ENCODE data around the gene SETD9. TPM values are rescaled to one million over a fixed set of nuclear protein-coding genes. Genes with fewer than 3 reads are reported as not detected.

The SETD9 gene
- polyA plus RNA-seq, 4 donors, result 2.8 to 23.2 (median 13.4) TPM

DNA sequence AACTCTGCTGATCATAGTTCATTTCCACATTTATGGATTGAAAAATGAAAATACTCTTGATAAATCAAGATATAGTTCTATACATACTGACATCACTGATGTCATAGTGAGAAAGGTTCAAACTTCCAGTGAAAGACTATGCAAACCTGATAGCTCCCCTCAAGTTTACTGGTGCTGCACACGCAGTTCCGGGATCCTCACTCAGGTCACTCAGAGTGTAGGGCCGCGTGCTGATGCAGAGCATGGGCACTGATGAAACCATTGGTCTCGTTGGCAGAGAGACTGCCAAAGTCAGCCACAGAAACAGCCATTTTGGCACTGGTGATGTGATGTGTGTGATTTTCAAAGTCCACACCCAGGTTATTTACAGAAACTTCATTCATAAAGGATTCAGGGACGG, 13.5 kb downstream of the SETD9 start:
- no peak for DNase-seq (ENCODE audit: low read depth in 4 of 4, low spot score in 3 of 4)

GRCh38 chr5:56934325-56934724, 24.9 kb downstream of the SETD9 start:
- no peak for DNase-seq (ENCODE audit: low read depth in 4 of 4, low spot score in 3 of 4)

DNA sequence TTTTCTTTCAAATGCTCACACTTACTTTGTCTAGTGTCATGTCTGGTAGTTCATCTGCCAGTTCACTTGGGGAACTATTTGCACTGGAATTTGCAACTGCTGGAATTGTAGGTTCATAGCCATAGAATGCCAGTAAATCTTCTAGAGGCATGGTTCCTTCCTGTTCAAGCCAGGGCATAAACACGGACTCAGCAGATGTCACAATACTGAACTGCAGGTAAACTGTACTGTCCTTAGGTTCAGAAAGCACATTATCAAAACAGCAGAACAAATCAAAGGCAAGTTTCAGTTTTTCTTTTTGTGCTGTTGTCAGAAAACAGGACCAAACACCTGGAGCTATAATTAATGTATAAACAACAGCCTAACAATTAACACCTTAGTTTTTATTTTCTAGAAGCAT, 29.5 kb downstream of the SETD9 start:
- DNase-seq (ENCODE audit: low read depth in 4 of 4, low spot score in 3 of 4), result no peak

DNA sequence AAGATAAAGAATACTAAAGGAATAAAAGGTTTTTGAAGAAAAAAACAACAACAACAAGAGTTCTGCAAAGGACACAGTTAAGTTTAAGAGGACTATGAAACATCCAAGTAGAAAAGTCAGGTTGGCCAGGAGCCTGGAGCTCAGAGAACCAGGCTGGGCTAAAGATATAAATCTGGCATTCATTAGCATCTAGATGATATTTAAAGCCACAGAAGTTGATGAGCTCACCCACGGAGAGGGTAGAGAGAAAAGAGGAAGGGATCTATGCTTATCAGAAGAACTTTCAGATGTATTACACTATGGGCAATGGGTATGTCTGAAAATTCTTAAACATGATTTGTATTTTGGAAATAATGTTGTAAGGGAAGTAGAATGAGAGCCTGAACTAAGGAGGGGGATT, 32.6 kb downstream of the SETD9 start:
- DNase-seq (ENCODE audit: low read depth in 4 of 4, low spot score in 3 of 4), result no peak

DNA sequence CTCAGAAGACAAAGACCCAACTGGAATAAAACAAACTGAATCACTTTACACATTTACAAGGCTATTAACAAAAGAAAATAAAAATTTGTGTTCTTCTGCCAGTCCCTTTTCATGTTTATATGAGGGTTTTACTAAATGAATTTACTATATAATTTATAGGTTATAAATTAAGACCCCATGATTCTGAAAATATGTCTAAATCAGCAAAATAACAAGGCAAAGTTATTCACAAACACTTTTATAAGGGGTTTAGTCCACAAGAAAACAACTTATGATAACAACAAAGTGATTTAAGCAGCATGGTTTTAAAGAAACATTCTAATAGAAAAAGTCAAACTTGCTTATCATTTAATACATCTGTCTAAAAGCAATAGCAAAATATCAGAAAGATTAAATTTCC, 37.7 kb downstream of the SETD9 start:
- DNase-seq (ENCODE audit: low read depth in 4 of 4, low spot score in 3 of 4), result no peak

DNA sequence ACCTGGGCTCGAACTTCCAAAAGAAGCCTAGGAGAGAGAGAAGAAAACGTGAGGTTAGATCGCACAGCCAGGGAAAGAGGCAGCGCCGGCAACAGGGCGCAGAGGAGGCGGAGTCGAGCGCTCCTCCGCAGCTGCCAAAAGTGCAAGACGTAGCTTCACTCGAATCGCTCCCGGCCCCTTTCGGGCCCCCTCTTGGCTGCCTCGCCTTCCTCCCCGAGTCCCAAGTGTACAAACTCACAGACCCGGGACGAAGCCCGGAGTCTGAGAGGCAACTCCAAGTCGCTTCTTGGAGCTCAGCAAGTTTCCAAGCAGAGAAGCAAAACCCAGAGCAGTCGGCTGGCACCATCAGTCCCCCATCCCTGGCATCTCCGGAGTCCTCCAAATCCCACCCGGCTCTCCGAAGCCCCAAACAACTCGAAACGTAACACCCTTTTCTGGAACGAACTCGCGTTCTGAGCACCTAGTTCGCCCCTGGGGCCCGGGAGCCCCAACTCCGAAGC, 41.3 kb downstream of the SETD9 start:
- peak; percentile 50 to 64 (median 56) for DNase-seq (ENCODE audit: low read depth in 4 of 4, low spot score in 3 of 4)

GRCh38 chr5:56951126-56951945, 41.9 kb downstream of the SETD9 start:
- peak; percentile 5 to 45 (median 28) for DNase-seq (ENCODE audit: low read depth in 4 of 4, low spot score in 3 of 4)

GRCh38 chr5:56951946-56952691, 42.7 kb downstream of the SETD9 start, which contains the start of gene MIER3:
TSS of gene MIER3 (minus strand) at chr5:56952123. CDS start at chr5:56952102, 21 bp downstream.
- DNase-seq (ENCODE audit: low read depth in 4 of 4, low spot score in 3 of 4), result peak; percentile 19 to 67 (median 60)

DNA sequence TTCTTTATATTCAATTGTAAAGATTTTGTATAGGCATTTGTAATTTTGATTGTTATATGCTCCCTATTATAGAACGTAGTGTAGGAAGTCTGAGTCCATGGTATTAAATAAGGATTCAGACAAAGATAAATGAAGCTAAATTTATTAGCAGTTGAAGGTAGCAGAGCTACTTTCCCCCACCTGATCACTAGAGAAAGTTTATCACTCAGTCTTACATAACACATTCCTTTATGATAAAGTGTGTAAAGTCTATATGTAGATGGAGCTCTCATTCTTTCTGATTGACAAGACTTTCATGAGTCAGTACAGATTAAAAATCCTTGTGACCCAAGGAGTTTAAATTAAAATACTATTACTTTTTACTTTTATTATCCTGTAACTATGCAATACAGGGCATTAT, 44.9 kb downstream of the SETD9 start:
- DNase-seq (ENCODE audit: low read depth in 4 of 4, low spot score in 3 of 4), result no peak

- no peak for DNase-seq (ENCODE audit: low read depth in 4 of 4, low spot score in 3 of 4)
These were observed 49.2 kb downstream of the SETD9 start for GRCh38 chr5:56958595-56958994.

DNA sequence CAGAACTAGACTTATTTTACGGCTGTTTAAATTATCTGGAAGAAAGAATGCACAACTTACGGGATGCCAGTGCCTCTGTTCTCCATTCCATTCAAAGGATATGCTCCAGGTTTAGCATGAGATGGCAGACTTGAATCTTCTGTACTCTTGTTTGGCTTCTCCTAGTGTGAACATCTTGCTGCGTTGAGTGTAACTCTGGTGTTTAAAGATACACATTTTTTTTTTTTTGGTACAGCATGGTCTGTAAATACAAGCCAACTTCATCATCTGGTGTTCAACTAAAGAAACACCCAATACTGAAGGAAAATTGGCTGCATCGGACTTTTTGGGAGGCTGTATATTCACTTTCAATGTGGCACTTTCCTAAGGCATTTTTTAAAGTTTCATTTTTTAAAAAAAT, 49.9 kb downstream of the SETD9 start:
- no peak for DNase-seq (ENCODE audit: low read depth in 4 of 4, low spot score in 3 of 4)

GRCh38 chr5:56961746-56962145, 52.4 kb downstream of the SETD9 start:
- DNase-seq (ENCODE audit: low read depth in 4 of 4, low spot score in 3 of 4), result no peak

- DNase-seq (ENCODE audit: low read depth in 4 of 4, low spot score in 3 of 4), result no peak
These were observed 52.9 kb downstream of the SETD9 start for GRCh38 chr5:56962286-56962685.

- no peak for DNase-seq (ENCODE audit: low read depth in 4 of 4, low spot score in 3 of 4)
These were observed 53.9 kb downstream of the SETD9 start for GRCh38 chr5:56963246-56963645.

GRCh38 chr5:56964173-56964572, 54.8 kb downstream of the SETD9 start:
- no peak for DNase-seq (ENCODE audit: low read depth in 4 of 4, low spot score in 3 of 4)

Other genes starting within 250 kb of the SETD9 start
- gene MAP3K1, start 94.0 kb upstream of the SETD9 start, polyA plus RNA-seq (ENCODE audit: insufficient read length in 4 of 4), result 10 to 100 TPM; 27.7 to 98.9 (median 88.4) TPM
- 10 to 100 TPM; 35.4 to 44.5 (median 36.6) TPM for gene MIER3, start 42.5 kb downstream of the SETD9 start, polyA plus RNA-seq (ENCODE audit: insufficient read length in 4 of 4)